GM21367 (cell line): ENCODE results near the gene NIPAL3.
"Not testable (repeated sequence)": the region's sequence is repeated elsewhere in the genome, so short reads cannot be mapped to it uniquely, and the experiment has no call there.

Source experiments
- ATAC-seq: cut with Tn5 transposase; IDR thresholded peaks from one replicate; pipeline ENCODE4 v1.9.1; 2021; ENCODE audit not compliant: unreplicated experiment

NIPAL3 gene

DNA sequence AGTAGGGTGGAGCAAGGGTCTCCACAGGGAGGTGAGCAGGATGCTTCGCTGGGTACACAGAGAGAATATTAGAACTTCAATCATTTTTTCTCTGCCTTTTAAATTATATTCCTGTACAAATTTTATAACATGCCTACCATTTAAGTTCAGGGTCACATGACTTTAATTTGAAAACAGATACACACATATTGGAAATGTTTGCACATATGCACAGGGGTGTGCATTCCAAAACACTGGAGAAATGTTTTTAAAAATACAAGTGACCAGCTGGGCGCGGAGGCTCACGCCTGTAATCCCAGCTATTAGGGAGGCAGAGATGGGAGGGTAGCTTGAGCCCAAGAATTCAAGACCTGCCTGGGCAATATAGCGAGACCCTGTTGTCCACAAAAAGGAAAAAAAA is 39.7 kb downstream of the NIPAL3 start:
- ATAC-seq = no peak

- ATAC-seq = no peak
Observed at GRCh38 chr1:24457866-24458265, 42.3 kb downstream of the NIPAL3 start.

- no peak for ATAC-seq
Observed at GRCh38 chr1:24459551-24460266, 44.1 kb downstream of the NIPAL3 start.

DNA sequence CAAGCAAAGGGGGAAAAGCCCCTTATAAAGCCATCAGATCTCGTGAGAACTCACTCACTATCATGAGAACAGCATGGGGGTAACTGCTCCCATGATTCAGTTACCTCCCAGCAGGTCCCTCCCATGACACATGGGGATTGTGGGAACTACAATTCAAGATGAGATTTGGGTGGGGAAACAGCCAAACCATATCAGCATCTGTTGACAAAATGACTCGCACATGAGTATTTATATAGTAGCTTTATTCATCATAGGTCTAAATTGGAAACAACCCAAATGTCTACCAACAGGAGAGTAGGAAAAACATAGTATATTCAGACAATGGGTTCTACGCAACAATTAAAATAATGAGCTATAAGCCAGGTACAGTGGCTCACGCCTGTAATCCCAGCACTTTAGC is 46.5 kb downstream of the NIPAL3 start:
- ATAC-seq = not testable (repeated sequence)

DNA sequence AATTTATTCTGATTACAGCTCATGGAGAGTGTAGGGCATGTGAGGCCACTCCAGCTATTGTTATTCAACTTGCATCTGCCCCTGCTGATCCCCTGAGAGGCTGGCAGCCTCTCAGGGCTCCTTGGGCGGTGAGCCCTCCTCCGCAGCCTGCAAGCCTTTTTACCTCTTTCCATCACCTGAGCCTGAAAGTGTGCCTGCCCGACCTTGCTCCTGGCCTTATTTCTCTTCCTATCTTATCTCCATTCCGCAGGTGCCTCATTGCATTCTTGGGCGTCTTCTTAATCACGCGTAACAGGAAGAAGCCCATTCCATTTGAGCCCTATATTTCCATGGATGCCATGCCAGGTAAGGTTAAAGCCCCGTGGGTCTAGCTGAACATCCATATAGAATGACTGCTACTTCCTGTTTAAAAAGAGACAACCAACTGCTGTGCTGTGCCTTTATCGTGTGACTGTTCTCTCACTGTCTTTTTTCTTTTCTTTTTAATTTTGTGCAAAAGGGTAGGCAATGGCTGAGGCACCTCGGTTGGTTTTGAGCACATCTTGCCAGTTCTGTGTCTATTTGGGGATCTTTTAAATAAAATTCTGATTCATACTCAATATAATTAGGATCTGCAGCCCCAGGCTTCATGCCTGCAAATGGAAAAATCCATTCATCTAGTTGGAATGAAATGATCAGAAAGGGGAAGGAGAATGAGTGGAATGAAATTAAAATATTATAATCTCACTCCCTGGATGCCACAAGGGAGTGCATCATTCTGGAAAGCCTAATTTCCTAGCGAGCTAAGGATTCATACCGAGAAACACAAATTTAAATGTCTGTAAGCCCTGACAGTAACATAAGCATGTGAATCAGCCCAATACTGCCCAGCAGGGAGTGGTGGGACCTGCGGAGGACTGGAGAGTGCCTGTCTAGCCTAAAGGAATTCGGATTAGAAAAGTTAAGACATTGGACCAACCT is 48.5 kb downstream of the NIPAL3 start:
- ATAC-seq = no peak

GRCh38 chr1:24465099-24465498 is 49.5 kb downstream of the NIPAL3 start:
- ATAC-seq = no peak

GRCh38 chr1:24465638-24466037 is 50.0 kb downstream of the NIPAL3 start:
- ATAC-seq = no peak

- no peak for ATAC-seq
Observed at GRCh38 chr1:24468685-24469316, 53.2 kb downstream of the NIPAL3 start.

DNA sequence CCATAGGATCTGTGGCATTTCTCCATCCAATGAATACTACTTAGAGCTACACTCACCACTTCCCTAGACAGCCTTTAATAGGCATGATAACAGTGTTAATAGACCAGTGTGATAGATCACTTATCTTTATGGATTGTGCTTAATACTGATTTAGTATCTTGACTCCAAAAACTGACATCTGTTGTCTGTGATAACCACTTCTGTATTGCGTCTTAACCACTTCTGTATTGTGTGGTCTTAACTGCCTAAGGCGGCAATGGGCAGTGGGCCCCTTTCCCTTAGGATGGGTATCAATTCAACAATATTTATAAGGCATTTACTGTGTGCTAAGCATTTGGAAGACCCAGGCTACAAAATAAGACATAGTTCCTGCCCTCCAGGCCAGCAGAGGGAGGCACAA is 55.0 kb downstream of the NIPAL3 start:
- ATAC-seq = no peak

GRCh38 chr1:24472527-24473251 is 57.1 kb downstream of the NIPAL3 start:
- ATAC-seq = no peak

- no peak for ATAC-seq
Observed at GRCh38 chr1:24474193-24474592, 58.6 kb downstream of the NIPAL3 start.

DNA sequence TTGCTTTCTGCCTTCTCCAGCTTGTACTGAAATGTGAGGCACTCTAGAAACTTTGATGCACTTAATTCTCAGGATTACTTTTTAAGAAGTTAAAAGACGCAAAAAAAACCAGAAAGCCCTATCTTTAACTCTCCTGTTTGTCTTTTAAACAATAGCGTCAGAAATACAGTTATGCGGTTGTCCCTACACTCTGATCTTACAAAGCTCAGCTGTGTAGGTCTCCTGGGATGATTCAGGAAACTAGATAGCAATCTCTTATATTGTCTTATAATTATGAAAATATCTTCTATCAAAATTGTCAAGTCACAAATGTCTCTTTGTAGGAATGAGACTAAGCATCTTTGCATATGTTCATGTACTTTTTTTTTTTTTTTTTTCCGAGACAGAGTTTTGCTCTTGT is 60.1 kb downstream of the NIPAL3 start:
- no peak for ATAC-seq

- no peak for ATAC-seq
Observed at GRCh38 chr1:24476571-24476970, 61.0 kb downstream of the NIPAL3 start.

DNA sequence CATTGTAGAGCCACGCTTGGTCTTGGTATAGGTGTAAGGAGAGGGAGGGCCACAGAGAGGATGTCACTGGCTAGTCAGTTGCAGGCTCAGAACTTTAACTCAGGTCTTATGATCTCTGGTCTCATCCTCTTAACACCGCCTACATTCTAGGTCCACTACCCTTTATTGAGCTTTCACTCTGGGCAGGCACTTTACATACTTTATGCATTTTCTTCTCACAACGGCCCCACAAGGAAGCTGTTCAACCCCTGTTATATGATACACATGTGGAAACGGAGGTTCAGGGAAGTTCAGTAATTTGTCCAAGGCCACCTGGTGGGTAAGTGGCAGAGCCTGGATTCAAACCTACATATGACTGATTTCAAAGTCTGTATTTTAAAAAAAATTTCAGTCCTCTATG is 61.7 kb downstream of the NIPAL3 start:
- no peak for ATAC-seq

DNA sequence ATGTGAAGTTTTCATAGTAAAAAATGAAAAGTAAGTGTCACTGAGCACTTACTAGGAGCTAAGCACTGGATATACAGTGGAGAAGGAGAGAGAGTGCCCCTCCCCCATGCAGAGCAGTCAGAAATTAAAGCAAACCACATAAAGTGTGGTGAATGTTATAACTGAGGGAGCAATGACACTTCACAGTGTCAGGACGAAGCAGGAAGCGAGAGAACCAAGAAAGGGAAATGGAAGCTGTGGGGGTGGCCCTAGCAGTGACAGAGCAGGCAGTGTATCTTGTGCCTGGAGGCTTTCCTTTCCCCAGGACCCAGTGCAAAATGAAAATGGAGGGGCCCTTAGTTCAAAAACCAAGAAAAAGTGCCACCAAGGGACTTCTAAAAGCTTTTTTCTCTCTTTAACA is 65.5 kb downstream of the NIPAL3 start:
- ATAC-seq = peak; percentile 47

DNA sequence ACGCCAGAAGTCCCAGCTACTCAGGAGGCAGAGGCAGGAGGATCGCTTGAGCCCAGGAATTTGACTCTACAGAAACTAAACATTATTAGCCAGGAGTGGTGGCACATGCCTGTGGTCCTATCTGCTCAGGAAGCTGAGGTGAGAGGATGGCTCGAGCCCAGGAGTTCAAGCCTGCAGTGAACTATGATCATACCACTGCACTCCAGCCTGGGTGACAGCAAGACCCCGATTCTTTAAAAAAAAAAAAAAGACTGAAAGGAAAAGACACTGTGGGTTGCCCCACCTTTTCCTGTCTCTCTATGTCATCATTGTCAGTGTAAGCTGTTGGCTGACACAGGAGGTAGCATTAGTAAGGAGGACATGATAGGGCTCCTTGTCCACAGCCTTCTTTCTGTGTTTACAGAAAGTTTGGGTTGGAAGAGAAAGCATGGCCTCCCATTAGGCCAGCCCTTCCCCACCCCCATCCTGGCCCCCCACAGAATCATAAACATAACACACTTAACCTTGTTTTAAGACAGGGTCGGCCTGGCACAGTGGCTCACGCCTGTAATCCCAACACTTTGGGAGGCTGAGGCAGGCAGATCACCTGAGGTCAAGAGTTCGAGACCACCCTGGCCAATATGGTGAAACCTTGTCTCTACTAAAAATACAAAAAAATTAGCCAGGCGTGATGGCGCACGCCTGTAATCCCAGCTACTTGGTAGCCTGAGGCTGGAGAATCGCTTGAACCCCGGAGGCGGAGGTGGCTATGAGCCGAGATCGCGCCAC is 66.4 kb downstream of the NIPAL3 start:
- ATAC-seq = no peak

DNA sequence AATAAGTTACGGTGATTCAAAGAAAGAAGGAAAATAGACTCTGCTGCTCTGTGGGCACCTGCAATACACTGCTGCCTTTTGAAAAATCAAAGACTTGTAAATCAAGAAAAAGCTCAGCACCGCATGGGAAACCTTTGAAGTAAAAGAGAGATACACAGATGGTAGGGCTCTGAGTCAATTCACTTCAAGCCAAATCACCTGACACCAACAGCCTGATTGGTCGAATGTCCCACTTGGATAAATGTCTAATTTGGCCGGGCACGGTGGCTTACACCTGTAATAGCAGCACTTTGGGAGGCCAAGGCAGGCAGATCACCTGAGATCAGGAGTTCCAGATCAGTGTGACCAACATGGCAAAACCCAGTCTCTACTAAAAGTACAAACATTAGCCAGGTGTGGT is 67.8 kb downstream of the NIPAL3 start:
- no peak for ATAC-seq

DNA sequence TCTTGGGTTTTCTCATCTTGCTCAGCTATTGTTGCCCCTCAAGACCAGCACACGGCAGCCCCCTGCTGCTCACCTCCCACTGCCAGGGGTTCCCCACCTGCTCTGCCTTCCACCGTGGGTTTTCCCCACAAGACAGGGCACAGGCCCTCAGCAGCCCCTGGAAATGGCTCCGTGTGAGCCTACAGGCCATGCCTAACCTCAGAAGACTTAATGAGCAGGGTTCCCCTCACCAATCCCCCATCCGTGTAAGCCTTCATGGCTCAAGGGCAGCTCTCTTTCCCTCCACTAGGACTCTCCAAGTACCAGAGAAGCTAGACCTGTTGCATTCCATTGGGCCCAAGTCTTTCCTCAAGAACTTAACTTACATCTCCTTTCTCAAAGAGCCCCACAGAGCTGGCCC is 68.6 kb downstream of the NIPAL3 start:
- no peak for ATAC-seq

DNA sequence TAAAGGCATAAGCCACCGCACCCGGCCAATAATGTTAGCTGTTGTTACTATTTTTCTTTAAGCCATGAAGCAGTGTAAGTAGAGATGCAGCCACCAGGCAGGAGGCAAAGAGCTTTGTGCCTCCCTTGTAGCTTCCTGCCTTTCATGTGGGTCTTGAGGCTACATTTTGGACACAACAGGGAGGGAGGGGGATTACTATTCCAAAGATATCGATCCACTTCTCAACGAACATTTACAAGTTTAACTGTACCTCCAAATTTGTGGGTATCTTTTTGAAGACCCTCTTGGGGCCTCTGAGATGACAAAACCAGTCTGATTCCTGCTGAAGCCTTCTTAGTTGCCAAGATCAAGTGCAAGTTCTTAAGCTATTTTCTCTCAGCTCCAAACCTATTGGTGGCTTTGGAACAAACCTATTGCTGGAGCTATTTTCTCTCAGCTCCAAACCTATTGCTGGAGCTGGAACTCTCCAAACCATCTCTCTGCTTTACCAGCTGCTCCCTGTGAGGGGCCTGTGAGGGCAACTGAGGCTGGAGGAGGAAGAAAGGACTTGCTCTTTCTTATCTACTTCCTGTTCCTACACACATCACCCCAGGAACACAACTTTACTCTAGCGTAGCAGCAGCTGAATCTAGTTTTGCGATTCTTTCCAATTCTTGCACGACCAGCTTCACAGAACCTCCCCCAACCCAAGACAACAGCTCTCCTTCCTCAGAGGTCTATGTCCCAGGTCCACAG is 70.9 kb downstream of the NIPAL3 start:
- ATAC-seq = no peak

- ATAC-seq = no peak
Observed at GRCh38 chr1:24487455-24487854, 71.9 kb downstream of the NIPAL3 start.
